GM19328 (cell line): Measurements from ENCODE around the gene DHX32.
"Not testable (repeated sequence)": the region's sequence is repeated elsewhere in the genome, so short reads cannot be mapped to it uniquely, and the experiment has no call there.

Source experiments
- ATAC-seq: cut with Tn5 transposase; IDR thresholded peaks from one replicate; pipeline ENCODE4 v1.9.1; 2021; ENCODE audit warnings: mild to moderate bottlenecking, moderate library complexity; ENCODE audit not compliant: unreplicated experiment

The DHX32 gene, protein sequence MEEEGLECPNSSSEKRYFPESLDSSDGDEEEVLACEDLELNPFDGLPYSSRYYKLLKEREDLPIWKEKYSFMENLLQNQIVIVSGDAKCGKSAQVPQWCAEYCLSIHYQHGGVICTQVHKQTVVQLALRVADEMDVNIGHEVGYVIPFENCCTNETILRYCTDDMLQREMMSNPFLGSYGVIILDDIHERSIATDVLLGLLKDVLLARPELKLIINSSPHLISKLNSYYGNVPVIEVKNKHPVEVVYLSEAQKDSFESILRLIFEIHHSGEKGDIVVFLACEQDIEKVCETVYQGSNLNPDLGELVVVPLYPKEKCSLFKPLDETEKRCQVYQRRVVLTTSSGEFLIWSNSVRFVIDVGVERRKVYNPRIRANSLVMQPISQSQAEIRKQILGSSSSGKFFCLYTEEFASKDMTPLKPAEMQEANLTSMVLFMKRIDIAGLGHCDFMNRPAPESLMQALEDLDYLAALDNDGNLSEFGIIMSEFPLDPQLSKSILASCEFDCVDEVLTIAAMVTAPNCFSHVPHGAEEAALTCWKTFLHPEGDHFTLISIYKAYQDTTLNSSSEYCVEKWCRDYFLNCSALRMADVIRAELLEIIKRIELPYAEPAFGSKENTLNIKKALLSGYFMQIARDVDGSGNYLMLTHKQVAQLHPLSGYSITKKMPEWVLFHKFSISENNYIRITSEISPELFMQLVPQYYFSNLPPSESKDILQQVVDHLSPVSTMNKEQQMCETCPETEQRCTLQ

DNA sequence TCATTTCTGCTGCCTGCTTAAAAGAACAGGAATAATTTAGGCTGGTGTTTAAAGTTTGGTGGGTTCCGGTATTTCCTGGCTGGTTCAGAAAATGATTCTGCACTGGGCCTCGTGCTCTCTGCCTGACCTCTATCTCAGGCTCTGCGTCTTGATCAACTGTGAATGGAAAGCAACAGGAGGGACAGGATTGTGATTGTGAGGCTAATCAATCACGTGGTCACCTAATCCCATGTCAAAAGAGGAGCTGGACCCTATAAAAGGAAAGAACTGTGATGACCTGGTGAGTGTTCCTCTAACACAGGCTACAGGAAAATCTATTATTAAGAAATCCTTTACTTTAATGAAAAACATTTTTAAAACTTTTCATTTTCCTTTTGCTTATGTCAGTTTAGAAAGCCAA is at the start of gene DHX32:
Gene DHX32 (minus strand): TSS at position 101 of the 400 bp plus-strand sequence. CDS start 468 bp downstream, outside the sequence.
- ATAC-seq, result no peak

DNA sequence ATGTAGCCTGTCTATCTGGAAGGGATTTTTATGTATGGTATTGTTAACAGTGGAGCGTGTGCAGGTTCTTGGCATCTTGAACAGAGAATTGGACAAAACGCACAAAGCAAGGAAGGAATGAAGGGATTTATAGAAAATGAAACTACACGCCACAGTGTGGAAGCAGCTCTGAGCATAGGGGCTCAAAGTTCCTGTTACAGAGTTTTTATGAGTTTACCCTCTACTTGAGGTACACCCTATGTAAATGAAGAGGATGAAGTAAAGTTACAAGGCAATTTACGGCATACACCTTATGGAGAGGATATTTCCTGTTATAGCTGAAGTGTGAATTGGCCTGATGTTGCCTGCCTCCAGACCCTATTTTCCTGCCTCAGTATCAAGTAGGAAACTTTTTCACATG is 48.5 kb upstream of the DHX32 start:
- no peak for ATAC-seq

DNA sequence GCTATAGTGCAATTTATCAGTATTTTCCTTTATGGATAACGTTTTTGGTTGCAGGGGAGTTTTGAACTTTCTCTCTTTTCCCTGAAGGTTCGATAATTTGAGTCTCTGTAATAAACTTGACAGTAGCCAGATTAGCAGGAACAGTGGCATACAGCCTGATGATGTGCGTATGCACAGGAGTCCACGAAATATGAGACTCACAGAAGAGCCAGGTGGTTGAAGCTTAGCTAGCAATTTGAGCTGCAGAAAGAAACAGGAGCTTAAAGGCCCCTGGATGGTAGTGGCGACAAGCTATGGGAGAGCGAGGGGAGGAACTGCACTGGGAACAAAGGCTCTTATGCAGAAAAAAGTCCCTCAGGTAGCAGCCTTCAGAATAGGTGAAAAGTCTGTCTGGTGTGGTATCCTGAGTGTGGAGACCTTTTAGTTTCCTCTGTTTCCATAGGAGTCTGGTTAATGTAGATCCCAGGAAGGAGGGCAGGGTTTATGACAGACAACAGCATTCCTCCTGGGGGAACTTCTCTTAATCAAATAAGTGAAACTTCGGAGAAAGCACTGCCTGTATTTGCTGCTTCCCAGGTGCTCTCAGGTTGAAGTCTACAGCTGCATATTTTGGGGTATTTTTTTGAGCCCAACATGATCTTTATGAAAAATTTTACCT is 48.0 kb upstream of the DHX32 start:
- ATAC-seq, result no peak

DNA sequence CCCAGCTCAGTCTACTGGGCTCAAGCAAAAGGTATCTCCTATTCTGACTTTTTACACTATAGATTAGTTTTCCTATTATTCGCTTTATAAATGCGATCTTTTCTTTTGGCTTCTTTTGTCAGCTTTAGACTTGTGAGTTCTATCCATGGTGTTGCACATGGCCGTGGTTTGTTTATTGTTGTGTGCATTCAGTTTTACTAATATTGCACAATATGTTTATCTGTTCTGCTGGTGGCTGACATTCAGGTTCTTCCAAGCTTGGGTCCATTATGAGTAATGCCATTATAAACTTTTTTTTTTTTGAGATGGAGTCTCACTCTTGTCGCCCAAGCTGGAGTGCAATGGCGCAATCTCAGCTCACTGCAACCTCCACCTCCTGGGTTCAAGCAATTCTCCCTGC is 46.2 kb upstream of the DHX32 start:
- not testable (repeated sequence) for ATAC-seq

DNA sequence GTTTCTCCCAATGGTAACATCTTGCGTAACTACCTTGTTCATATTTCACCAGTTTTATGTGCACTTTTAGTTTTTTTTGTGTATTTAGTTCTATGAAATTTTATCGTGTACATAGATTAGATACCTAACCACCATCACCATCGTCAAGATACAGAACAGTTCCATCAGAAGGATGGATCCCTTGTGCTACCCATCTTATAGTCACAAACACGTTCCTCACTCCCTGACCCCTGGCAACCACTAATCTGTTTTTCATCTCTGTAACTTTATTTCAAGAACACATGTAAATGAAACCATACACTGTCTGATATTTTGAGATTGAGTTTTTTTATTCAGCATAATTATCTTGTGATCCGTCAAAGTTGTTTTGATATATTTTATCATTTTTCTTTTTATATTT is 45.2 kb upstream of the DHX32 start:
- no peak for ATAC-seq

DNA sequence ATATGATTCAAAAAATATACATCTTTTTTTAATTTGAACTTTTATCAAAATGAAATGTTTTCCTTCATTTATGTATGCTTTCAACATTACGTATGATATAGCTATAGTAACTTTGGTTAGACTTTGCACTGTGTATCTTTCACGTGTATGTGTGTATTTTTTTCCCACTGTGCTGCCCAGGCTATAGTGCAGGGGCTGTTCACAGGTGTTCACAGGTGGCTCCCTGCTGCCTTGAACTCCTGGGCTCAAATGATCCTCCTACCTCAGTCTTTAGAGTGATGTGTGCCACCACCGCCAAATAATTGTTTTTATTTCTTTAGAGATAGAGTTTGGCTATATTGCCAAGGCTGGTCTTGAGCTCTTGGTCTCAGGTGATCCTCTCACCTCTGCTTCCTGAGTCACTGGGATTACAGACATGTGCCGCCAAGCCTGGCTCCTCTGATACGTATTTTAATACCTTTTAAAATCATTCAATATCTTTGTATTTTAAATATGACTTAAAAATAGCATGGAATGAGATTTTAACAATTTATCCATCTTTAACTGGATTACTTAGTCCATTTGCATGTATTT is 44.3 kb upstream of the DHX32 start:
- ATAC-seq, result no peak

DNA sequence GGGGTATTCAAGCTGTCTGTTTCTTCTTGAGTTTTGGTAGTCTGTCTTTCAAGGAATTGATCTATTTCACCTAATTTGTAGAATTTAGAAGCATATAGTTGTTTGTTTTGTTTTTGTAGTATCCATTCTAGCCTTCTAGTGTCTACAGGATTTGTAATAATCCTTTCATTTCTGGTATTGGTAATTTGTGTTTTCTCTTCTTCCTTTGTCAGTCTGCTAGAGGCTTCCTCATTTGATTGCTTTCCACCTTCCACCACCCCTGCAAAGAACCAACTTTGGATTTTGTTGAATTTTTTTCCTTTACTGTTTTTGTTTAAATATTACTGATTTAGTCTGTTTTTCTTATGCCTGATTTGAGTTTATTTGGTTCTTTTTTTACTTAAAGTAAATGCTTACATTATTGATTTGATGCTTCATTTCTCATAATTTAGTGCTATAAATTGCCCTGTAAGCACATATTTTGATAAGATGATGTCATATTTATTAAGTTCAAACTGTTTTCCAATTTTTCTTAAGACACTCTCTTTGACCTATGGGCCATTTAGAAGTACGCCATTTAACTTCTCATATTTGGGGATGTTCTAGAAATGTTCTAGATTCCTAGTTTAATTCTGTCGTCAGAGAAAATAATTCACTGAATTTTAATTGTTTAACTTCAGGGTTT is 40.7 kb upstream of the DHX32 start:
- ATAC-seq, result not testable (repeated sequence)

DNA sequence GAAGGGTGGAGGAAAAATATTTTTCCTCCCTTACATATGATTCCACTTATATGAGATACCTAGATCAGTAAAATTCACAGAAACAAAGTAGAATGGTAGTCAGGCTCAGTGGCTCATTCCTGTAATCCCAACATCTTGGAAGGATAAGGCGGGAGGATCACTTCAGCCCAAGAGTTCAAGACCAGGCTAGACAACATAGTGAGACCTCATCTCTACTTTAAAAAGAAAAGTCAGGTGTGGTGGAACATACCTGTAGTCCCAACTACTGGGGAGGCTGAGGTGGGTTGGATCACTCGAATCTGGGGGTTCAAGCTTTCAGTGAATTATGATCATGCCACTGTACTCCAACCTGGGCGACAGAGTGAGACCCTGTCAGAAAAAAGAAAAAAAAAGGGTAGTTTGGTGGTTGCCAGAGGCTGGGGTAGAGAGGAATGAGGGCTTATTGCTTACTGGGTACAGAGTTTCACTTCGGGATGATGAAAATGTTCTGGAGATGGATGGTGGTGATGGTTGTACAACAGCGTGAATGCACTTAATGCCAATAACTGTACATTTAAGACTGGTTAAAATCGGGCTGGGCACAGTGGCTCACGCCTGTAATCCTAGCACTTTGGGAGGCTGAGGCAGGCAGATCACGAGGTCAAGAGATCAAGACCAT is 36.7 kb upstream of the DHX32 start:
- ATAC-seq, result not testable (repeated sequence)

DNA sequence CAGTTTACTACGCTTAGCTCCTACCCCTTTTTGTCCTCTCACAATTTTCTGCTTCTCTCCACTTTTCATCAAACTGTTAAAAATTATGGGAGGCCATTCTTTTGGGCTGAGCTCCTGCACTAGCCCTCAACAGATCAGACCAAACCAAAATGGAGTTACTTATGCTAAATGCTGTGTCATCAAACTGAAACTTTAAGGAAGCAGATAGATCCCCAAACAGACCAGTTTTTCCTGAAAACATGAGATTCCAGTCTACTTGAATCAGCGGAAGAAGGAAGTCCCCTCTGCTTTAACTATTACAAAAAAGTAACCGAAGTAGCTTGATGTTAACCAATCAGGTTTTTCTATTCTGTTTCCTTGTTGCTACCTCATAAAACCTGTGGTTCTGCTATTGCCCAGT is 35.9 kb upstream of the DHX32 start:
- ATAC-seq, result no peak

DNA sequence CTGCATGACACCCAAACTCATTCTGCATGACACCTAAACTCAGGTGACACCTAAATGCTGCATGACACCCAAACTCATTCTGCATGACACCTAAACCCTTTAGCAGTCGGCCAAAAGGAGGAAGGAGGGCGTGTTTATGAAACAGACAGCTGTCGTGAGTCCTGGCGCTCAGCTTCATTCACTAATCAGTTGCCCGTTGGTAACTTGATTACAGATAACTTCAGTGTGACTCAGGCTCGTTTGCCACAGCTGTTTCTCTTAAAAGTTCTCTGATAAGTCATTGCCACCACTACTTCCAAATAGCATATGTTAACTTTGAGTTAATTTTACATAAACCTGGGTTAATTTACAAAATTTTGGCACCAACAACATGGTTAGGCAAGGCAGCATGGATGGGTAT is 32.2 kb upstream of the DHX32 start:
- not testable (repeated sequence) for ATAC-seq

DNA sequence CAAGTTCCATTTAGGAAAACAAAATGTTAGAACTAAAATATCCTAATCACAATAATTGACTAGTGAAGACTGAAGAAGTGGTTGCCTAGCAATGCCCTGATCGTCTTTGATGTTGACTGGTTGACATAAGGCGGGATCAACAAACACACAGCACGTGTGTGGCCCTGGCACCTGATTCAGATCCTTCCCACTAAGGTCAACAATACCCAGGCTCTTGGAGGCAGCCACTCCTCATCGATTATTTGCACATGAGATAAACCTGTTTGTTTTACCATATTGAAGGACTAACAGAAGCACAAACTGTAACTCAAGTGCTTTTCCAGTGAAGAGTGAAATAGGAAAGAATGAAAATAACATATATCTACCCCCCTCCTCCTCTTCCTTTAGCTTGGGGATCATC is 30.9 kb upstream of the DHX32 start:
- ATAC-seq, result no peak

DNA sequence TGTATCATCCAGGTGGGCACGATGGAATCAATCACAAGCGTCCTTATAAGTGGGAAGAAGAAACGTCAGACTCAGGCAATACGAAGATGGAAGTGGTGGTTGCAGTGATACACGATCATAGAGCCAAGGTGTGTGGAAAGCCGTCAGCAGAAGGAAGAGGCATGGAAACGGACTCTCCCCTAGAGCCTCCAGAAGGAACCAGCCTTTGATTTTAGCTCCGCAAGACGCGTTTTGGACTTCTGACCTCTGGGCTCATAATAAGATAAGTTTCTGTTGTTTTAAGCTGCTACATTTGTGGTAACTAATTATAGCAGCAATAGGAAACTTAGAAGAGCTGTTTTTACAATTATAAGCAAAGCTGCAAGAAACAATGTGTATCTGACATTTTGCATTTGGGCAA is 30.1 kb upstream of the DHX32 start:
- no peak for ATAC-seq

DNA sequence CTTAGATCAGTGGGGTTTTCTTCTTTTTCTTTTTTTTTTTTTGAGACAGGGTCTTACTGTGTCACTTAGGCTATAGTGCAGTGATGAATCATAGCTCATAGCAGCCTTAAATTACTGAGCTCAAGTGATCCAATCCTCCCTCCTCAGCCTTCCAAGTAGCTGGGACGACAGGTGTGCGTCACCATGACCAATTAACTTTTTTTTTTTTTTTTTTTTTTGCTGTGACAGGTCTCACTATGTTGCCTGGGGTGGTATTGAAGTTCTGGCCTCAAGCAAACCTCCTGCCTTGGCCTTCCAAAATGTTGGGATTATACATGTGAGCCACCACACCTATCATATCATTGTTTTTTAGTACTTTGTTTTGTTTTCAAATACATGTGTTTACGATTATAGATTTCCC is 28.4 kb upstream of the DHX32 start:
- ATAC-seq, result not testable (repeated sequence)

DNA sequence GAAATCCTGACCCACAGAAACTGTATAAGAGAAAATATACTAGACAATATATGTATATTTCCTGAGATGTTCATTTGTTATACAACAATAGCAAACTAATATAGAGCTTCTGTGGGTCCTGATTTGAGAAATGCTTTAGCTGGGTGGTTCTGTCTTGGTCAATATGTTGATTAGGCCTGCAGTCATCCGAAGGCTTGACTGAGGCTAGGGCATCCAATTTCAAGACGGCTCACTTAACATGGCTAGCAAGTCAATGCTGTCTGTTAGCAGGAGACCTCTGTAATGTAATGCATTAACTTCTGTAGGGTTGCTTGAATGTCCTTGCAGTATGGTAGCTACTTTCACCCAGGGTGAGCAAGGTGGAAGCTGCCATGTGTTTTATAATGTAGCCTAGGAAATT is 27.7 kb upstream of the DHX32 start:
- not testable (repeated sequence) for ATAC-seq

DNA sequence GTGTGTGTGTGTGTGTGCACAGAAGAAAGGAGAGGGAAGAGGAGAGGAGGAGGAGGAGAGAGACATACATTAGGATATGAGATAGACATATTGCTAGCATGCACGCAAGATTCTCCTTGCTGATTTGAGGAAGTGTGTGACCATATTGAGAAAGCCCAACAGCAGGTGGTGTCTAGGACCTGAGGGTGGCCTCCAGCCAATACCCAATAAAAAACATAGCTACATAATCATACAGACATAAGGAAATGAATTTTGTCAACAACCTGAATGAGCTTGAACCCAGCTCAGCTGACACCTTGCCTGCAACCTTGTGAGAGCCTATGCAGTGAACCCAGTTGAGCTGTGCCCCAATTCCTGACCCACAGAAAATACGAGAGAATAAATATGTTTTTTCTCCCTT is 26.5 kb upstream of the DHX32 start:
- not testable (repeated sequence) for ATAC-seq

DNA sequence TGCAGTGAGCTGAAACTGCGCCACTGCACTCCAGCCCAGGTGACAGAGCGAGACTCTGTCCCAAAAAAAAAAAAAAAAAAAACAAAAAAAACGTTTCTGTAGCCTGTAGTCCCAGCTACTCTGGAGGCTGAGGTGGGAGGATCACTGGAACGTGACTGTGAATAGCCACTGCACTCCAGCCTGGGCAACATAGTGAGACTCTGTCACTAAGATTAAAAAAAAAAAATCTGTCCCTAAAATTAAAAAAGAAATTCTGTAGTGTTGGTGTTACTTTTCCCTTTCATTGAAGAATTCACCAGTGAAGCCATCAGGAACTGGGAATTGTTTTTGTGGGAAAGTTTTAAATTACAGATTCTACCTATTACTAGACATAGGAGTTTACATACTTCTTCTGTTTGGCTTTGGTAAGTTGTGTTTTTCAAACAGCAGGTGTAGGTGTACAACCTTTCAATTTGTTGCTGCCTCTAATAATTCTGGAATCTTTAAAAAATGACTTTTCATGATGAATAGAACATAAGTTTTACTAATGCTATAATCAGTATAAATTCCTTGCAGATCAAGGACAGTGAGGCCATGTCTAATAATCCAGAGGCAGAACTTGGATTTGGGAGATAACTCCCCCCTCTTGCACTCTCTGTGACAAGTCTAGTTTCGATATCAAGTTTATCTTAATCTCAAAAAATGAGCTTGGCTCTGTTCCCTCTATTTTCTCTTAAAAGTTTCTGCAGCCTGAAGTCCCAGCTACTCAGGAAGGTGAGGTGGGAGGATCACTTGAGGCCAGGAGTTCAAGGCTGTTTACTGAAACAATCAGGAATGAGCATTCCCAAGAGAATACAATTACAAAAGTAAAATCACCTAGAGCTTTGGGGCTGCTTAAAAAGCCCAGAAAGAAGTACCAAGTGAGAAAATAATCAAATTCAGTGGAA is 24.2 kb upstream of the DHX32 start:
- ATAC-seq, result not testable (repeated sequence)

DNA sequence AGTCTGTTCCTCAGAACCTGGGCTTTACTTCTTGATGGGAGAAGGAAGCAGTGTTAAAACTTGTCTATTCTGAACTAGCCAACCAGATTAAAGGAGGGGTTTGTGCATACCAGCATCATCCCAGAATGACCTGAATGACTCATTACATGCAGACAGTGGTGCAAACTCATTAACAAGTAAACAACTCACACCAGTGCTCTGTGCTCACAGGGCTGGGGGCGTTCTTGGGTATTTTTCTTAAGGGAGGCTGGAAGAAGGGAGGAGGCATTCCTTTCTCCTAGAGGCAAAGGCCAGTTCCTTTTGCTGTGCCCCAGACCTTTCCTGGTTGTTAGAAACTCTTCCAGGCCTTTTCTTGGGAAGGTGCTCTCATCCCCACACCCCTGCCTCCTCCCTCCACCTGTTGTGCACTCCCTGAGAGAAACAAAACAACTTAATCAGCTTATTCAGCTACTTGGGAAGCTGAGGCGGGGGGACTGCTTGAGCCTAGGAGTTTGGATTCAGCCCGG is 22.1 kb upstream of the DHX32 start:
- not testable (repeated sequence) for ATAC-seq

DNA sequence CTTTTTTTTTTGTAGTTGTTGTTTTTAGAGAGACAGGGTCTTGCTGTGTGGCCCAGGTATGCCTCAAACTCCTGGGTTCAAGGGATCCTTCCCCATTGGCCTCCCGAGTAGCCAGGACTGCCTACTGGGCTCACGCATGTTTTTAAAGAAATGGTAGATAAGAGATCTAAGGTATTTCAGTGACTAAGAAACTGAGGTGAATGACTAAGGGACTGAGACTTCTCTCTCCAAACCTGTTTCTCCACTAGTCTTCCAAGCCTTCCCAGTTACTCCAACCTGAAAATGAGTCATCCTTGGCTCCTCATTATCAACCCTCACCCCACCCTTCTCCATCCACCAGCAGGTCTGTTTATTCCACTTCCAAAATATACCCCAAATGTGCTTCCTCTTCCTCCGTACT is 19.9 kb upstream of the DHX32 start:
- not testable (repeated sequence) for ATAC-seq

DNA sequence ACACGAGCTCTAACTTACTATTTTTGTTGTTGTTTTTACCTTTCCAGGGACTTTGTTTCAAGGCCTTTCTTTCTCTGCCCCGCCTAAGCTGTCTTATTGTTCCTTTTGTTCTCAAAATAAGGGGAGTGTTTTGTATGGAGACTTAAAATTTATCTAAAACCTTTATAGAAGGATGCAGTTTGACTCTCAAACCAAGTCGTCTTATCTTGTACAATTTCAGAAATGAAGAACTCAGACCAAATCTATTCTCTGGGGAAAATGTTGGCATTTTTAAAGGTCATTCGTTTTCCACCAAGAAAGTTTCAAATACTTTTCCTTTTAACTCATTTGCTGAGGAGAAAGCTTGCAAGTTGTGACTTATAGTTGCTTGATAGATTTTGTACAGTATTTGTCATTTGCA is 16.2 kb upstream of the DHX32 start:
- ATAC-seq, result not testable (repeated sequence)
